HT1080 (cell line): ENCODE measurements around the gene TEDC1. TPM values are rescaled to one million over a fixed set of nuclear protein-coding genes. Genes with fewer than 3 reads are reported as not detected.

Source experiments
- DNase-seq: peaks from one replicate; pipeline ENCODE4 v3.0.0-alpha.2; 2015; ENCODE audit warnings: low read depth
- total RNA-seq: library from RNA; depleted of rRNA; stranded (reverse); fragments of >200 nt; shearing (Covaris generic); gene quantifications from 2 replicates; pipeline ENCODE4 v1.2.3, GENCODE V29; 2014

TEDC1 gene
- total RNA-seq, 1 experiment from 2014 or later, result 50.2 TPM

DNA sequence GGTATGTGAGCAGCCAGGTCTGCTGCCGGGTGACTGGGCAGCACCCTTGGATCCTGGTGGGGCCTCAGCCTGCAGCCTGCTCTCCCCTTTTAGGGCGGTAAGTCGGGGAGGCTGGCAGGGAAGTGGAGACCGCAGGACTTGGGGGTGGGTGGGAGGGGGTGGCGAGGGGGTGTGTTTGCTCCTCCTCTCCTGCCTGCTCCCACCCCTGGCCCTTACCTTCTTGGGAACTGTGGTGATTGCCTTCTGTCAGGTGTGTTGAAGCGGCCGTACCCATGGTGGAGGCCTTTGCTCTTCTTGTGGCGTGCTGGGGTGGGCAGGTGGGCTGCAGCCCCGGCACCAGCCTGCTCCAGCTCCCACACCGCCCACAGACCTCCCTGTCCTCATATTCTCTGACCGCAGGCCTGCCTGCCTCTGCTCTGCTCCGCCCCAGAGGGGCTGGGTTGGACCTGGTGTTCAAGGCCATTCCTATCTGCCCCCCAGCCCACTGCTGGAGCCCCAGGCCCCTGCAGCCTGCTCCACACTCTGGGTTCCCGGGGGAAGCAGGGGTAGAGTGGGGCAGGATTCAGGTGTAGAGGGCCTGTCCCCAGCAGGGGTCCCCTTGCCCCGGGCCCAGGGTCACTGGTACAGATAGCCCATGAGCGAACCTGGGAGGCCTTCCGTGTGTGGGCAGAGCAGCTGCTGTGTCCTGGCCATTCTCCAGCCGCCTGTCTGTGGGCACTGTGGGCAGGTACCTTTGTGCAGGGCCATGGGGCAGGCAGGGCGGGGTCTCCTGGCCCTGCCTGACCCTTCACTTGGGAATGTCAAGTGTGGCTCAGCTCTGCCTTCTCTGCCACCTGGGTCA, 5.2 kb downstream of the TEDC1 start:
- no peak for DNase-seq

- no peak for DNase-seq
Observed at GRCh38 chr14:105496831-105497591, 6.0 kb downstream of the TEDC1 start.

GRCh38 chr14:105497671-105498429, 6.8 kb downstream of the TEDC1 start:
- DNase-seq, result no peak

DNA sequence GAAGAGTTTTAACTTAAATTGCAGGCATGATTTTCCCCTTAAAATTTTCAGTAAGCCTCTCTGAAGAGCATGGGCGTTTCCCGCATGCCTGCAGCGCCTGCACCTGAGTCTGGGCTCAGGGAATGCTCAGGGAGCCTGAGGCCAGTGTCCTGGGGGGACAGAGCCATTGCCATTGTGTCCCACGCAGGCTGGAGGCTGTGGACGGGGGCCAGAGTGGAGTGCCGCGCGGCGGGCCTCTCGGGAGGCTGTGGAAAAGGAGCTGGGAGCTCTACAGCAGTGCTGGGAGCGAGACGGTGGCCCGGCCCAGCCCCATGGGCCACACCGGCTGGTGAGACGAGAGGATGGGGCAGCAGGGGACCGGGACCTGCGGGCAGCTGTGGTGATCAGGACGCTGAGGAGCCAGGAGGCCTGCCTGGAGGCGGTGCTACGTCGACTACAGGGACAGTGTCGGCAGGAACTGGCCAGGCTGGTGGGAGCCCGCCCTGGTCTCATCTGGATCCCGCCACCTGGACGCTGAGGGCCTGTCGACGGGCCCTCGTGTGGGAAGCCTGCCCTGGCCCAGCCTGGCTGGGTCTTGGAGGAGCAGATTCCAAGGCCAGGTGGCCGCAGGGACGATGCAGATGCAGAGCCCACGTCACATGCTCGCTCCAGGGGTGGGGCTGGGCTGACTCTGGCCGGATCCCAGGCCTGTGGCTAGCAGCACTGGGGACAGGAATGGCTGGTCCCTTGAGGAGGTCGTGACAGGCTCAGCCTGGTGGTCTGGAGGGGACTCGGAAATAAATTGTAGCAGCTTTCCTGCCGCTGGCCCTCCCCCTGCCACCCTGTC, 7.6 kb downstream of the TEDC1 start:
- DNase-seq, result no peak

DNA sequence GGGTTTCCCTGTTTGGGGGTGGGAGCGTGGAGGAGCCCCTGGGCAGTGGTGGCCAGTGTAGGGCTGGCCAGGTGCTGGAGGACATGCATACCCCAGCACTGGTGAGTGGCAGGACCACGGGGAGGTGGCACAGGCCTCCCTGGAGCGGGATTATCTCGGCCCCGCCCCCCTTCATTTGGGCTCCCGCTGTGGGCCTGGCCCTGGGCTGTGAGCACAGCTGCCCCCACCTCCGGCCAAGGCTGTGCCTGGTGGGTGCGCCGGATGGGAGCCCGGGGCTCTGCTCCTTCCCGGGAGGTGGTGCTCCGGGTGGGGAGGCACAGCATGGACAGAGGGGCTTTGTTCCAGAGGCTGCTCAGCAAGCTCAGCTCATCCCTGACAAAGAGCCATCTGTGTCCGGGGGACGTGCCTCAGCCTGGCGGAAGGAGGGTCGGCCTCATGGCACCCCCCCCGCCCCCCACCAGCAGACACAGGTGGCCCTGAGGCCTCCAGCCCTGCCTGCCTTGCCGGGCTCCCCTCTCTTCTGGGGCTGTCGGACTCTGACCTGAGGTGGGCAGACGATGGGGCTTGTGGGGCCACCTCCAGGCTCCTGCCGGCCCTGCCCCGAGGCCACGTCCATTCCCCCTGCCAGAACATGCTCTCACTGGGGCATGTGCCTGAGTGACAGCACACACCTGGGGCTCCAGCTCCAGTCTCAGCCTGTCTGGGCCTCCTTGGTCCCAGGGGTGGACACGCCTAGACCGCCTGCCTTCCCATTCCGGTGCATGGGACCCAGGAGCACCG, 8.4 kb downstream of the TEDC1 start:
- no peak for DNase-seq

DNA sequence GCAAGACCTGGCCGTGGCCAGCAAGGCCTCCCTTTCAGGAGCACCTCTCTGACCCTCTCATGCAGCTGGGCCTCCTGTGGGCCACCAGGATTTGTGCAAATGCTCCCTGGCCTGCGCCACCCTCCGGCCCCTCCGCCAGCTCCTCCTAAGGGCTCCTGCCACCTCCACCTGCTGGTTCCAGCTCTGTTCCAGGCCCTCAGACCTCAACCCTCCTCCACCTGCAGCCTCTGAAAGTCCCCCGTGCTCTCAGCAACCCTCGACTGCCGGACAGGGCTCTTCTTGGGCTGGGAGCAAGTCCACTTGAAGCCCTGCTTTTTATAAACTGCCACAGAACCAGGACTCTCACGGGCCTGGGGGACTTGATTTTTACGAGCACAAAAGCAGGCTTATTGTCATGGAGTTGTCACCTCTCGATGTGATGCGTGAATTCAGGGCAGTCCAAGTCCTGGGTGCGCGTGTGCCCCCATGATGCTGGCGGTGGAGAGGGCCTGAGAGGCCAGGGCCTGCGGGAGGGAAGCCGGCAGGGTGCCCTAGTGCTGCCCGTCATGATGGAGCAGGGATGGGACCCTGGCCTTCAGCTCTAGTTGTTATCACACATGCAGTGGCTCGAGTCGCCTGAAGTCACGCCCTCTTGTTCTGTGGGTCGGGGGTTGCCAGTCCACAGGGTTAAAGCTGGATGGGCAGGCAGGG, 9.1 kb downstream of the TEDC1 start:
- no peak for DNase-seq

- DNase-seq, result no peak
Observed at GRCh38 chr14:105500726-105501101, 9.7 kb downstream of the TEDC1 start.

- DNase-seq, result no peak
Observed at GRCh38 chr14:105501504-105502291, 10.7 kb downstream of the TEDC1 start.

- no peak for DNase-seq
Observed at GRCh38 chr14:105502446-105503295, 11.6 kb downstream of the TEDC1 start.

DNA sequence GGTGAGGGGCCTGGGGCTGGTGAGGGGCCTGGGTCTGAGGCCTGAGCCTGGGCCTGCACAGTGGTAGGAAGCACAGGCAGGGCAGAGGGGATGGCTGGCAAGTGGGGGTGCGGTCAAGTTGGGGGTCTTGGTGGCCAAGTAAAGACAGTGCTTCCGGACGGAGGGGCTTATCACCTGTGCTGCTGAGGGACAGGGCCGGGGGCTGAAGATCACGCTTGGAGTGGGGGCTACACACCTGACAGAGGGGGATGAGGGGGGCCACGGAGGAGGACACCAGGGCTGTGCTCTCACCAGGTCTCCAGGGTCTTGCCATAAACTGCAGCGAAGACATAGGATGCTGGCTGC, 12.2 kb downstream of the TEDC1 start:
- DNase-seq, result no peak

GRCh38 chr14:105503935-105504692, 13.1 kb downstream of the TEDC1 start:
- no peak for DNase-seq

- DNase-seq, result no peak
Observed at GRCh38 chr14:105505101-105505500, 14.1 kb downstream of the TEDC1 start.

- DNase-seq, result no peak
Observed at GRCh38 chr14:105507247-105507646, 16.2 kb downstream of the TEDC1 start.

DNA sequence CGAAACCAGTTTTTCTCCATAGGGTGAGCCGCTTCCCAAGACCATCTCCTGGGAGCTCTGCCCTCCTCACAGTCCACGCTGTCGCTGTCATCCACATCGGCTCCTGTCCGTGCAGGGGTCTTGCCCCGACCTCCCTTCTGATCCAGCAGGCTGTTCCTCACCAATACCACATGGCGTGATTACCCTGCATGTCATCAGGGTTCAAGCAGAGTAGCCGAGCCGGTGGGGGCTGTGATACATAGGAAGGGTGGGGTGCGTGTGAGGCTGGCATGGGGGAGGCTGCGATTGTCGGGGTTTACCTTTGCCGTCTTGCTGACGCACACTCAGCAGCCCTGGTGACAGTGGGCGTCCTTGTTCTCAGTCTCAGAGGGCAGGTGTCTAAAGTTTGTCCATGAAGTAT, 17.0 kb downstream of the TEDC1 start:
- no peak for DNase-seq

- DNase-seq, result no peak
Observed at GRCh38 chr14:105508601-105509000, 17.6 kb downstream of the TEDC1 start.

GRCh38 chr14:105517096-105517495, 26.1 kb downstream of the TEDC1 start:
- DNase-seq, result no peak
